Measurements from ENCODE around the gene FATE1. TPM values are rescaled to one million over a fixed set of nuclear protein-coding genes. Genes with fewer than 3 reads are reported as not detected.

Gene FATE1
- total and polyA plus RNA-seq, 2 of the 8 experiments (the other 6 are each of a cell fraction or from before 2014, with no cell fraction given): 0.12 TPM; not detected in 1

DNA sequence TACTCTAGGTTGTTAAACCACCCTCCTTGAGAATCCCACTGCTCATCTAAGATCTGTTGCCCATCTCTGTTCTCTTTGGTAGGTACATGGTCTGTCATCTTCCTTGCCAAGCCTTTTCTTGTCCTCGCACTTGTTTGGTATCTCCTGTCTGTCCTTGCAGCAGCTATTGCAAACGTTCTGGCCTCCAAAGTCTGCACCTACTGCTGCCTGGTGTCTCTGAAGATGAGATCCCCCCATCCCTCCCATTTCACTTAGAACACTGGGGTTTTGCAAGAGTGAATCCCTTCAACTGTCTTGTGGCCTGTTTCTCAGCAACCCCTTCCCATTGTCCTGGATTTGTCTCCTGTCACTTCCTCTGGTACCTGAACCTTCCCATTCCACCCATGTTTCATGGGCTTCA lies 19.4 kb downstream of the FATE1 start:
- DNase-seq (ENCODE audit: low read depth in 1 of 2, low spot score in 2 of 2) (no peak), FAIRE-seq (no peak)
- H3K56ac ChIP-seq (replicated peaks; ENCODE audit: insufficient read length, low read depth, low read length): no peak overlapping the region
- no peak overlapping the region for H2AK5ac ChIP-seq (ENCODE audit: low read depth, low read length)
- WGBS, 2 experiments (ENCODE audit: extremely low coverage in 1 of 2, insufficient coverage in 1 of 2, insufficient read length in 1 of 2, insufficient replicate concordance in 2 of 2, low coverage in 1 of 2, low lambda C conversion rate in 2 of 2, missing lambda C conversion rate in 1 of 2): 100% methylated on average over 2 of the region's 2 CpGs; no CpG with 5 or more reads in 1 of the 2 experiments
- no peak overlapping the region for H3K14ac ChIP-seq (ENCODE audit: insufficient read length)
- H3K18ac ChIP-seq (ENCODE audit: extremely low read depth, low read length): no peak overlapping the region
- no peak overlapping the region for H3K4me3 ChIP-seq (ENCODE audit: extremely low read depth in 1 of 4, insufficient read depth in 2 of 4, low read depth in 3 of 4, low read length in 4 of 4)
- no peaks in the 10 kb centered on the region for H3K36me3 ChIP-seq (ENCODE audit: control insufficient read depth in 2 of 4, insufficient read depth in 4 of 4, low read length in 3 of 4)
- no peak overlapping the region for H2BK20ac ChIP-seq (ENCODE audit: low read length)
- H3K9ac ChIP-seq (replicated peaks in 1 of 4; ENCODE audit: extremely low read depth in 1 of 4, low read depth in 3 of 4, low read length in 3 of 4): no peak overlapping the region
- H3K4me1 ChIP-seq (replicated peaks in 1 of 4; ENCODE audit: control insufficient read depth in 3 of 4, insufficient read depth in 4 of 4, low read length in 3 of 4): no peaks in the 10 kb centered on the region
- ChIA-PET POLR2A (ENCODE audit: partially characterized antibody) (no interaction called here), CTCF (ENCODE audit: partially characterized antibody) (no interaction called here)
- no peak overlapping the region for H3K4me2 ChIP-seq (ENCODE audit: insufficient read depth in 1 of 2, low read depth in 2 of 2, low read length in 2 of 2)
- TF ChIP-seq BACH1 (IDR thresholded peaks at IDR 0.05; ENCODE audit: low read length) (no peak), CTBP2 (IDR thresholded peaks at IDR 0.05; ENCODE audit: borderline replicate concordance, insufficient read depth, insufficient read length, low read length) (no peak), PHF8 (conservative IDR thresholded peaks at IDR 0.05; ENCODE audit: low read depth, low read length) (no peak), SIX5 (IDR thresholded peaks at IDR 0.05; ENCODE audit: low read depth, low read length) (no peak), RNF2 (IDR thresholded peaks at IDR 0.05; ENCODE audit: borderline replicate concordance, low read depth, low read length, missing control alignments, poor library complexity, severe bottlenecking) (no peak)
- no peaks in the 10 kb centered on the region for H3K79me1 ChIP-seq (ENCODE audit: low read depth, low read length)
- H4K20me1 ChIP-seq (replicated peaks in 1 of 2; ENCODE audit: control insufficient read depth in 1 of 2, insufficient read depth in 2 of 2, low read length in 2 of 2): no peaks in the 10 kb centered on the region
- H4K91ac ChIP-seq (replicated peaks; ENCODE audit: insufficient read length, low read length): no peak overlapping the region
- H2BK120ac ChIP-seq (replicated peaks; ENCODE audit: low read depth, low read length): no peak overlapping the region
- H2AFZ ChIP-seq (ENCODE audit: low read length): no peak overlapping the region
- H3K23me2 ChIP-seq (ENCODE audit: low read depth, low read length): no peaks in the 10 kb centered on the region
- no peak overlapping the region for H3K4ac ChIP-seq (replicated peaks; ENCODE audit: insufficient read length, low read depth, low read length)
- no peak overlapping the region for H3K23ac ChIP-seq (ENCODE audit: insufficient read length)
- no peaks in the 10 kb centered on the region for H3K27me3 ChIP-seq (replicated peaks in 1 of 4; ENCODE audit: control insufficient read depth in 3 of 4, extremely low read depth in 1 of 4, insufficient read depth in 3 of 4, low read length in 3 of 4)
- no peak overlapping the region for H4K5ac ChIP-seq (ENCODE audit: insufficient read length, low read depth, low read length)
- H2BK12ac ChIP-seq (ENCODE audit: low read depth, low read length): no peak overlapping the region
- no peak overlapping the region for H4K8ac ChIP-seq (ENCODE audit: extremely low read depth, insufficient read depth, low read length)
- H3K9me3 ChIP-seq (ENCODE audit: insufficient read depth in 2 of 2, low read depth in 1 of 2, low read length in 1 of 2): no peaks in the 10 kb centered on the region
- no peak overlapping the region for H2BK15ac ChIP-seq (ENCODE audit: low read length)
- H3K79me2 ChIP-seq (ENCODE audit: control insufficient read depth in 1 of 2, insufficient read depth in 2 of 2, low read length in 2 of 2): no peaks in the 10 kb centered on the region
- no peak overlapping the region for H2BK5ac ChIP-seq (ENCODE audit: low read depth, low read length)
- H3K27ac ChIP-seq (ENCODE audit: low read depth, low read length): no peak overlapping the region

Measured in H1 (cell line).